ENCODE results near the gene MEN1. TPM values are rescaled to one million over a fixed set of nuclear protein-coding genes. Genes with fewer than 3 reads are reported as not detected.

Gene MEN1
- total RNA-seq, 1 experiment from 2014 or later, result 40.0 TPM

Other genes with a start within 250 kb of the MEN1 start
- gene SLC22A12, start 219.3 kb downstream of the MEN1 start, total RNA-seq (2014; rRNA removed; shearing (Covaris generic)), result not detected in 2 replicates
- gene NRXN2, start 87.4 kb downstream of the MEN1 start, total RNA-seq (2014; rRNA removed; shearing (Covaris generic)), result 0.85 and 1.9 TPM in 2 replicates
- 9.2 and 12.3 TPM in 2 replicates for gene RASGRP2, start 66.4 kb downstream of the MEN1 start, total RNA-seq (2014; rRNA removed; shearing (Covaris generic))
- gene PYGM, start 50.6 kb downstream of the MEN1 start, total RNA-seq (2014; rRNA removed; shearing (Covaris generic)), result 2.9 and 6.4 TPM in 2 replicates
- 66.5 and 80.0 TPM in 2 replicates for gene SF1, start 32.0 kb downstream of the MEN1 start, total RNA-seq (2014; rRNA removed; shearing (Covaris generic))
- gene MAP4K2, start 7.3 kb downstream of the MEN1 start, total RNA-seq (2014; rRNA removed; shearing (Covaris generic)), result 24.5 and 29.7 TPM in 2 replicates
- gene CDC42BPG, start 34.1 kb upstream of the MEN1 start, total RNA-seq (2014; rRNA removed; shearing (Covaris generic)), result 2.3 and 2.6 TPM in 2 replicates
- gene EHD1, start 68.1 kb upstream of the MEN1 start, total RNA-seq (2014; rRNA removed; shearing (Covaris generic)), result 23.7 and 30.2 TPM in 2 replicates
- gene ATG2A, start 106.7 kb upstream of the MEN1 start, total RNA-seq (2014; rRNA removed; shearing (Covaris generic)), result 19.3 and 22.5 TPM in 2 replicates
- 5.0 and 6.0 TPM in 2 replicates for gene PPP2R5B, start 114.1 kb upstream of the MEN1 start, total RNA-seq (2014; rRNA removed; shearing (Covaris generic))
- gene GPHA2, start 125.3 kb upstream of the MEN1 start, total RNA-seq (2014; rRNA removed; shearing (Covaris generic)), result 2.4 TPM in 1 of 2 replicates, not detected in the other
- 0.97 and 1.1 TPM in 2 replicates for gene MAJIN, start 161.6 kb upstream of the MEN1 start, total RNA-seq (2014; rRNA removed; shearing (Covaris generic))
- gene BATF2, start 186.4 kb upstream of the MEN1 start, total RNA-seq (2014; rRNA removed; shearing (Covaris generic)), result 0.55 TPM in 1 of 2 replicates, not detected in the other
- gene ARL2, start 203.6 kb upstream of the MEN1 start, total RNA-seq (2014; rRNA removed; shearing (Covaris generic)), result 219 and 221 TPM in 2 replicates
- gene SNX15, start 216.9 kb upstream of the MEN1 start, total RNA-seq (2014; rRNA removed; shearing (Covaris generic)), result 11.8 and 12.7 TPM in 2 replicates
- 15.4 TPM in 2 replicates for gene SAC3D1, start 230.7 kb upstream of the MEN1 start, total RNA-seq (2014; rRNA removed; shearing (Covaris generic))
- gene NAALADL1, start 248.0 kb upstream of the MEN1 start, total RNA-seq (2014; rRNA removed; shearing (Covaris generic)), result 1.4 and 2.4 TPM in 2 replicates